NCI-H1092 (cell line): Measurements from ENCODE around the gene SIAH3.
"Not testable (repeated sequence)": the region's sequence is repeated elsewhere in the genome, so short reads cannot be mapped to it uniquely, and the experiment has no call there.

ENCODE experiments used
- DNase-seq: peaks from one replicate; lab custom pipeline; 2025; lab: John Stamatoyannopoulos, UW

Gene SIAH3

DNA sequence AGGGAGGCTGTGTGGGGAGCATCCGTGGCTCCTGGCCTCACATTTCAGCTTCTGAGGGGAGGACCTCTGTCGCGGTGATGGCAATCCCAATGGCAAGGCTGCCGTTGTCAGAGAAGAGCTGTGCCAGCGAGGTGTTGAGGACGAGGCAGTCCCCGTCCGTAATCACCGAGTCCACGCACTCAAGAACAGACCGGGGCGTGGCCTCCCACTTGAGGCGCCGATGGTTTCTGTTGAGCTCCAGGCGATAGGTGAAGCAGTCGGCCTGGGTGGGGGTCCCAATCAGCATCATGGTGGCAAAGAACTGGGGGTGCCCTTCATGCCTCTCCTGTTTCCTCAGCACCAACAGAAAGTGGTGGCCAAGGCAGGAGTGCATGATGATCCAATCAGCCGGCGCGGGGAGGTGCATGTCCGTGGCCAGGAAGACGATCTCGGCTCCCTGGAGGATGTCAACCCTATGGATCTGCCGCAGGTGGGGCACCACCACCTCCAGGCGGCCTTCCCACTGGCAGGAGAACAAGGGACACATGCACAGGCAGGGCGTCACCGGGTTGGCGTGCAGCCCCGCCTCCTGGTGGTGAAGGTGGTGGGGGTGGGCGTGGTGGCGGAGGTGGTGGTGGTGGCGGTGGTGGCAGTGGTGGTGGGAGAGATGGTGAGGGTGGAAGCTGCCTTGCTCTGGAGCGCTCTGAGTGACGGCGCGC, 68.1 kb downstream of the SIAH3 start:
- DNase-seq, result no peak

DNA sequence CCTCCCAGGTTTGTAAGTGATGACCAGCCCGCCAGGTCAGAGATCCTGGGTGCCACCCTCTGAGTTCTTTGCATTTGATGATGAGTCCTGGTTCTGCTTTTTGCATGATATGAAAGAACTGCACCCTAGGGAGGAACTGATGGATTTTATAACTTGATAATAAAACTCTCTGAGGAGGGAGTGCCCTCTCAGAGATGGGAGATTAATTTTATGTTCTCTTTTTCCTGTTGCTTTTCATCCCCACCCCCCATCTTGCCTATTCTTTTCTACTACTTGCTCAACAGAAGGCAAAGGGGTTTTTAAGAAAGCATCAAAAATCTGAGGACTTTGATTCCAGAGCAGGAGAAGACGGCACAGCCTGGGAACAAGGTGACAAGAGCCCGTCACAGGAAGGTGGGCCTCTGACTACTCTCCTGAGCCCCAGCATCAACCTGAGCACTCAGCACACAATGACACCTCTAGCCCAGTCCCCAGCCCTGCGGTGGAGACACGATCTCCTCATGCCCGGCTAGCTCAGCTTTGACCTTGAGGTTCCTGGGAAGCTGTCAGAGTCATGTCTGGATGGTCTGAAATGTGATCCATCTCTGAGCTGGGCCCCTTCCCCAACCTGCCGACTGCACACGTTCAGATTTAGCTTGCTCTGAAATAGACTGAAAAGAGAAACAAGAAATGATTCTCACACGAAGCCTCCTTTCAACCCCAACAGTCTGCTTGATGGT, 69.1 kb downstream of the SIAH3 start:
- no peak for DNase-seq

DNA sequence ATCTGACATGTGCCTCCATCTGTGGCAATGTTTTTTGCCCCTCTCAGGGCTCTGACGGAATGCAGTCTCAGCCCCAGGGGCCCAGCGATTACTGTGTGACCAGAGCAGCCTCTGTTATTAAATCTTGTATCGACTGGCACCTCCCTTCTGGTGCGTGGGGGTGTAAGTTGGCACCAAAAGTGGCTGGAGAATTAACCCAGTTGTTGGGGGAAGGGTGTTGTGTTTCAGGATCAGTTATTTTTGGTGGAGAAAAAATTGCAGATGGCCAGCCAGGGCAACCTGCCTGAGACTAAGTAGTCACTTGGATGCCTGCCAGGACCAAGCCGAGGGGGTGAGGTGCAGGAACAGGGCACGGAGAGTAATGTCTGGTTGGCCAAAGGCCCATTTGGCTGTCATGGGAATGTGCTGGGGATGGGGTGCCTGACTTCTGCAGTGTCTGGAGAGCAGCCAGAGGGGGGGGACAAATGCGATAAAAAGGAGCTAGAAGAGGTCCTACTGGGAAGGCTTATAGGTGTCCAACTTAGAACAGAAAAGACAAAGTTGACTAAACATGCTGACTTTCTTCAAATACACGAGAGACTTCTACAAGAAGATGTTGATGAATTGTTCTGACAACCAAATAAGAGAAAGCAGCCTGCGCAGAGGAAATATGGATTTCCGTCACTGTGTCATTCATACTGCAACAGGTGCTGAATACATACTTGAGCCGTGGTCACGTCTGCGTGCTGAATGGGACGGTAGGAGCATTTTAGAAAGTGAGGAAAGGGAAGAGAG, 69.8 kb downstream of the SIAH3 start:
- peak; percentile 96 for DNase-seq

DNA sequence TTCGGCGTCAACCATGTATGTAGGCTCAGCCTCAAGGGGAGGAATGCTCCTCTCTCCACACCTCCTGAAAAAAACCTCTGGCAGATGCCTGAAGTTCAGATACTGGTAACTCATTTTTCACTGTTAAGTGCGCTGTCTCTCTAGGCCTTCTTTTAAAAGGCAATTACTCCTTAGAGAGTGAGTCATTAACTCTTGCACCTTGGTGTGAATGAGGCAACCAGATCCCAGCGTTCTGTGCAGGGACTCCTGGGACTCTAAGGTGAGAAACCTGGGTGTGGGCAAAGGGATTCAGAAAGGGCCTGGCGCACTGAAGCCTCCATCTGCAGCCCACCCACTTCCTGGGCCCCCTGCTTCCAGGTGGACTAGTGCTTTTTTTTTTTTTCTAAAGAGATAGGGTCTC, 71.7 kb downstream of the SIAH3 start:
- DNase-seq, result no peak

DNA sequence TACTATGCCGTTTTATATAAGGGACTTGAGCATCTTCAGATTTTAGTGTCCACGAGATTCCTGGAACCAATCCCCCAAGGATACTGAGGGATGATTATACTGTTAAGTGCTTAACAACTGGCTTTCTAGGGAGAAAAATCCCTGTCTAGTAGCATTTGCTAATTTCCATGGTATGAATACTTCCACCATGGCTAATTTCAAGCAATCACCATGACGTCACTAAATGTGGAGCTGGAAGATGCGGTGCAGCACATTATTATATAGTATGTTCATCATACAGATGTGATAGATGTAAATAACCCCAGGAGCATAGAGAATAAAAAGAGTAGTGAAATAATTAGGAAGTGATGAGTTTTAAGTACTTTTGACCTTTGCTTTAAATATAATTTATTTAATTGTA, 72.7 kb downstream of the SIAH3 start:
- DNase-seq, result no peak

DNA sequence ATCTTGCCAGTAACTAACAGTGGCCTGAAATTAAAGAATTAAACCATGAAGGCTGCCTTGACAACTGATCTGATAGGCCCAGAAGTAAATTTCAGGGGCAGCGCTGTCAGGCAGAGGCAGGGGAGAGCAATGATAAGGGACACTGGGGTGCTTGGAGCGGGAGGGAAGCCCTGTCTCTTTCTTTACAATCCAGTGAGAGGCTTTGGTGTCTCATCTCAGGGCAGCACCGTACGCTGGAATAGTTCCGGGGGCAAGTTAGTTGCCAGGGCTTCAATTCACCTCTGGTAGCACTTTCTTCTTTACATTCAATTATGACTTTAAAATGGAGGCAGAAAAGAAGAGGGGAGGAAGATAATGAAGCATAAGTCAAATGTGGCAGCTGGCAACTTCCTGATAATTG, 74.8 kb downstream of the SIAH3 start:
- DNase-seq, result no peak

DNA sequence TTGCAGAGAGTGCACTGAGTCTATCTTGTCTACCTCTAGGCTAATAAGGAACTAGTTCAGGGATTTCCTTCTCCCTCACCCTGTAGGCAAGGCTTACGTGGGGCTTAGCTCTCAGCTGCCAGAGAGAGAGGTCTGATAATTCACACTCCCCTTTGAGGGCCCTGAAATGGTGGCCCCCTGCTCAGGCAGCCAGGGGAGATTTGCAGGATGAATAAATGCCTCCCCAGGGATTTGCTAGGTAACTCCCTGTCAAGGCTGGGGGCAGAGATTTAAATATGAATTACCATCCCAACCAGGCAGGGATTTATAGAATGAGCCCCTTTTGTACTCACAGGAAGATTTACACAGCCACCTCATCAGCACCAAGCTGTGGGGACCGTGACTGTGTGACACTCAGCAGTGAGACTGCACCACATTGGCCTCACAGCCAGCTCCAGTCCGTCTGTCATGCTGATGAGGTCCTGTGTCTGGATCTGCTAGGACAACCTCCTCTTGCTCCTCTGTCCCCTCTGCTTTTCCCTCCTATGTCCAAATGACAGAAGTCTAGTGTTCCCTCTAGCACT, 76.1 kb downstream of the SIAH3 start:
- DNase-seq, result no peak

DNA sequence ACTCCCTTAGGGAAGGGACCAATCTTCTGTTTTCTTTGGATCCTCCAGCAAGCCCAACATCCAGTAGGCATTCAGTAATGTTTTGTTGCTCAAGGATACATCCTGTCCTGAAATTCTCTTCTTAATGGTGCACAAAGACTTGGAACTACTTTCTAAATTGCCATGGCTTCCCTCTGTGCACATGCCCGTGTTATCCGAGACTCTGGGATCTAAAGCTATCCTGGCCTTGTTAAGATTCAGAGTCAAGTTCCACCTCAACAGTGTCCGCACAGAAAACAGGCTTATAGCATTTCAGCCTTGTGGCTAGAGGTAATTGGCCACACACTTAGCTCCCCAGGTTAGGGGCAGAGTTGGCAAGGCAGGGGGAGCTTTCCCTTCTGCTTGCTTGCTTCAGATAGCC, 77.6 kb downstream of the SIAH3 start:
- no peak for DNase-seq

DNA sequence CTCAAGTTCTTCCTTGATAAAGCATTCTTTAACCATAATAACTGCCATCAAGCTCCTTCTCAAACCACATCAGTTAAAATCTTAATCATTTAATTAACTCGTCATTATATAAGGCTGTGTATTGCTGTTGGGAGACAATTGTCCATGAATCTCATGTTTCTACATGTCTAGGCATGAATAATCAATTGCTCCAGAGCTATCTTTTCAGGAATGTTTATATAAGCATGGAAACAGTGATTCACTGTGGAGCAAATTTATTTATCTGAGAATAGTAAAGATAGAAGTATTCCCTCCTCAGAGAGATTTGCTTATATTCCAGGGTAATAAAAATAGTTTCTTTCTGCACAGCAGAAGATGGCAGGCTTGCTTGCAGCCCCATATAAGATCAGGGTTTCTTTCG, 78.3 kb downstream of the SIAH3 start:
- no peak for DNase-seq

DNA sequence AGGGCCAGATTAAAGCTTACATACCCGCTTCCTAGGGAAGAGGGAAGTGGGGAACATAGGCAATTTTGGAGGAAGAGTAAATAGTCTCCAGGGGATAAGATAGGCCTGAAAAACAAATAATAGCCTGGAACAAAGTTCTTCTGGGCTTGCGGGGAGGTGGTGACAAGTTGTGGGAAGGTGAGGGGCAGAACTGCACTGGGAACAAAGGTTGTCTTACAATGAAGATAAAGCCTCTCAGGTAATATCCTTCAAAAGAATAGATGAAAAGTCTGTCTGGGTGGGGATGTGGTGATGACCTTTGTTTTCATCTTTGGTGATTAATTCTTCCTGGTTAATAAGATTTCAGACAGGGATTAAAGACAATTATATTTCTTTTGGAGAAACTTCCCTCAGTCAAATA, 80.7 kb downstream of the SIAH3 start:
- DNase-seq, result no peak

DNA sequence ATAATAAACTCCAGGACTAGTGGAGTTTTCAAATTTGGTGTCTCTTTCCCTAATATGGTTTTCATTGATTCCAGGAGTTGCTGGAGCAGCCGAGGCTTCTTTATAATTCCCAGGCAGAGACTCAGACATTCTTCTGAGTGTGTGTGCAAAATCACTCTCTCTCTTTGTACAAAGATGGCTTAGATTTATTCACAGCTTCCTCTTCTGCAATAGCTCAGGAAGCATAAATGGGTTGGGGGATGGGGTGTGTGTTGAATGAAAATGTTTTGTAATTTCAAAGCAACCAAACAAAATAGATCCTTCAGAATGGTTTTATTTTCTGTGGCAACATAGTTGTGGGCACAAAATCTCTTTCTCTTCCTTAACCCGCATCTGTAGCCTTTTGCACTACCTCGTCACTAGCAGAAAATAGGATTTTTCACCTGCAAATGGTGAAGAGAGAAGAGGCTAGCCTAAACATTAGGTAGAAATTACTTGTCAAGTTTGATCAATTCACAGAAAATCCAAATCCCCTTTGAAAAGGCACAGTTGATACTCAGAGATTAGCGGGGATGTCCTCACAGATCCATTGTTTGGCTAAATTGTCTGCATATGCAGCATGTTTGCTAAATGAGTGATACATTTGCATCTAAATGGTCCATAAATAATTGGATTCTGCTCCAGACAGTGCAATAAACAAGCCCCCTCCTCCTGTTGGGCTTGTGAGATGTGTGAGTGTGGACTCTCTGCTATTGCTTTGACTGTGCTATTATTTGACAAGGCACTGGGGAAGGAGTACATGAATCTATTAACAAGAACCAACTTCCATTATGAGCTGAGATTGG, 82.7 kb downstream of the SIAH3 start:
- DNase-seq, result no peak

DNA sequence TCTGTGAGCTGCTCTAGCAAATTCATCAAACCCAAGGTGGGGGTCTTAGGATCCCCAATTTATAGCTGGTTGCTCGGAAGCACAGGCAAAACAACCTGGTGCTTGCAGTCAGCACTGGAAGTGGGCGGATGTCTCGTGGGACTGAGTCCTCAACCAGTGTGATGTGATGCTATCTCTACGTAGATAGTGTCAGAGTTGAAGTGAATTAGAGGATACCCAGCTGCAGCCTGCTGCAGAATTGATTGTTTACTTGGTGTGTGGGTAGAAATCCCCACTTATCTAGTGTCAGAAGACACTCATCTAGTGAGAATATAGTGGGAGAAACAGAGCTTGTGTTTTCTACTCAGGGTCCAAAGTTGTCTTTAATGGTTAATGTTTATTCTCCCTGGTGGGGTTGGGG, 86.1 kb downstream of the SIAH3 start:
- no peak for DNase-seq

DNA sequence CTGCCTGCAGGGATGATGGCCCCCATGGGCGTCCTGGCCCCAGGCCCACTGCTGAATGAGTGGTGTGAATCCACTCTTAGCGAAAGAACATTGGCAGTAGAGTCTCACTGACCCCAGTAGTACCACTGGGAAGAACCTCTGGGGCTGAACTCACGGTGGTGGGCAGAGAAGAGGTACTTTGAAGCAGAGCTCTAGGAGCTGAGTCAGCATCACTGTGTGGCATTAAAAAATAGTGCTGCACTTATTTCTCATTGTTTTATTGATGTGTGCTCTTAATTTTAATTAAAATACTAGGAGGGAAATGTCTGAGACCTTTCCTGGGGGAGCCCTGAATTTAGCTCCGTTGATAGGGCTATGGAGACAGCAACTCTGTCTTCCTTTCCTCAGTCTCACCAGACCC, 88.1 kb downstream of the SIAH3 start:
- DNase-seq, result no peak

DNA sequence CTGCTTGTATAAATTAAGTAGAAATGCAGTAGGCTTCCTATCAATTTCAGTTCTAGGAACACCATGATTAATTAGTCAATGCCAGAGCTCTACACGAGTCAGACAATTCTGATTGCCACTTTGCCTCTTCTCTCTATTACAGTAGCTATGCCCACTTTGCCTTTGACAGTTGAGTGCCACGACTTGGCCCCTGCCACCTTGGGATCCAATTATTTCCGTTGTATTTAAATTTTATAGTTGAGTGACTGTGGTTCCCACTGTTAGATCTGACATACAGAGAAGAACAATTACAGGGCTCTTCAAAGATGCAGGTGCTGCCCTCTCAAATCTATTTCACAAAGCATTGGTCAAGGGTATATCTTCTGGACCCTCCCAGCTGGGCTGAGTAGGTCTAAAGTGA, 94.0 kb downstream of the SIAH3 start:
- not testable (repeated sequence) for DNase-seq

DNA sequence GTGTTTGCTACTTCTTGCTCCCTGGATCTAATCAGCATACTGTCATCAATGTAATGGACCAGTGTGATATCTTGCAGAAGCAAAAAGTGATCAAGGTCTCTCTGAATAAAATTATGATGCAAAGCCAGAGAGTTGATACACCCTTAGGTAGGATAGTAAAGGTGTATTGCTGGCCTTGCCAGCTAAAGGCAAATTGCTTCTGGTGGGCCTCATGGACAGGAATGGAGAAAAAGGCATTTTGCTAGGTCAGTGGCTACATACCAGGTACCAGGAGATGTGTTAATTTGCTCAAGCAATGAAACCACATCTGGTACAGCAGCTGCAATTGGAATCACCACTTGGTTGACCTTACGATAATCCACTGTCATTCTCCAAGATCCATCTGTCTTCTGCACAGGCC, 95.1 kb downstream of the SIAH3 start:
- DNase-seq, result not testable (repeated sequence)

DNA sequence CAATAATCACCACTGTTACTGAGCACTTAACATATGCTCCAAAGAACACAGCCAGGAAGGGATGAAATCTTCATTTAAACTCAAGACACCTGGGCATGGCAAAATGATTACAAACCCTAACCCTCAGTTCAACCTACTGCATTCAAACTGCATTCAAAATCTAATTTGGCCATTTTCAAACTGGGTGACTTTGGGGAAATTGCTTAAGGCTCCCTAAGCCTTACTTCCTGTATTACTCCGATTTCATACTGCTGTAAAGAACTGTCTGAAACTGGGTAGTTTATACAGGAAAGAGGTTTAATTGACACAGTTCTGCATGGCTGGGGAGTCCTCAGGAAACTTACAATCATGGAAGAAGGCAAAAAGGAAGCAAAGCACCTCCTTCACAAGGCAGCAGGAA, 99.0 kb downstream of the SIAH3 start:
- no peak for DNase-seq

DNA sequence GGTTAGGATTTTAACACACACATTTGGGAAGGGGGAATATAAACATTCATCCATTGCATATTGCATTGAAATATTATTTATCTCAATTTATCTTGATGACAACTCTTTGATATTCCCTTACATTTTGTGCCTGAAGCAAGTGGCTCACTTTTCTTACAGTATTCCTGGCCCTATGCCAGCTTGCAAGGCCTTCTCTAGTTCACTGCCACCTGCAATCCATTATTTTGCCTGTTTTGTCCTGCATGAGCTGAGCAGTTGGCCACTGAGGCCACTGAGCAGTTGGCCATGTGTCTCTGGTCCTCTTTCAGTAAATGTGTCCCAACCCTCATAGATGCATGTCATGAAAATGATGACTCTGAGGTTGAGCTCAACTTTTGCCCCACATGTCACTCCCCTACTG, 99.7 kb downstream of the SIAH3 start:
- no peak for DNase-seq

DNA sequence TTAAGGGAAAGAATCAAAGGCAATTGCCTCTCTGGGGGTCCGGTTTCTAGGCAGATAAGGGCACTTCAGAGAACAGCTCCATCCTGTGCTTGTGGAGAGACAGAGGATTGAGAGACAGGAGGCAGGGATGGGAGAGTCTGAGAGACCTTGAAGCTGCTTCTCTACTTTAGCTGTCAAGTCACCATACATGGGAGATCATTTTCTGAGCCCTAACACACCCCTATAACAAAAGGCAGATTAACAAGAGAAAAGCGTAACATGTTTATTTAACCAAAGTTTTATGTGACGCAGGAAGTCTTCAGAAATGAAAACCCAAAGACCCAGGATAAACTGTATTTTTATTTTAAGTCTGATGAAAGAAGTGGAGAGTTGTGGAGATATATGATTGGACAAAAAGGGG, 101.0 kb downstream of the SIAH3 start:
- no peak for DNase-seq

DNA sequence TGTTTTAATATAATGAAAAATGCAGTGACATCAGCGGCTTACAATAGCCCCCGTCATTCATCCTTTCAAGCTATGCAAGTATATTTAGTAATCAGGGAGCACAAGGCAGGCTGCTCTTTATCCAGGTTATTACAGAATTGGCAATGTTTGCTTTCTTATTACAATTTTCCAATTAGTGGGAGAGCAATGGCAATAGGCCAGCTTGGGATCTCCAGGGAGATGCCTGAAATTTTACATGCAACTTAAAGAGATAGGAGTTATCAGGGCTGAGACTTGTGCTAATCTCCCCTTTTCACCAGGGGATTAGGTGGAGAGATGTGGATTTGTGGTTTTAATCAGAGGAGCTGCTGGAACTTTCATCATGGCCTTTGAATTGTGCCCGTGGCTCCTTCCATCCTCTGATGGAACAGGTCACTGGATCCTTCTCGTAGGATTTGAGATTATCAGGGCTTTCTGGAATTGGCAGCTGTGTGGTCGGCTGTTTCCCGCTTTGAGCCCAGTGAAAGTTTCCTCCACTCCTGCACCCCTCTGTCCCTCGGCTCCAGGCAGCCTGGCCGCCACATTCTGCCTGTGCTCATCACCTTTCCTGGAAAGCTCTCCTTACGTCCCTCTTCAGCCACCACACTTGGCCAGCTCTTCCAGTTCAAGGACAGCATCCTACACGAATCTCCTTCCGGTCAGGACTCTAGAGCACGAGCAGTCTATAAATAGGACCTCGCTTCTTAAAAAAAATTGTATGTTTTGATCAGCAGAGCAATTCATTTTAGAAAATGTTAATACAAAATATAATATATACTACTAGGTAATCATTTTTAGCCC, 102.4 kb downstream of the SIAH3 start:
- peak; percentile 28 for DNase-seq

DNA sequence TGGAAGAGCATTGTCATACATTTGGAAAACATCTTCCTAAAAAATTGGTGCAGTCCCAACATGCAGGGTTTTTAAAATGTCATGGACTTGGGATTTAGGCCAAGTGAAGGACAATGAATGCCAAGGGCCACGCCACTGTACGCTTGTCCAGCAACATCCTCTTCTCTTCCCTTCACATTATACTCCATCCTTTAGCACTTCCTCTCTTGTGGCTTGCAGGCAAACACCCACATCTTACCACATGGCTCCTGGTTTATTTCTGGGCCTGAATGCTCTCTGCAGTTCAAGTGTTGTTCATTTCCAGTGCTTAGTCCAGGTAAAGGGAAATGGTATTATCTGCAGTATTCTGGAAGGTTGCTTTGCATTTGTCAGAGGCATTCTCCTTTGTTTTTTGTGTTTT, 104.5 kb downstream of the SIAH3 start:
- no peak for DNase-seq

DNA sequence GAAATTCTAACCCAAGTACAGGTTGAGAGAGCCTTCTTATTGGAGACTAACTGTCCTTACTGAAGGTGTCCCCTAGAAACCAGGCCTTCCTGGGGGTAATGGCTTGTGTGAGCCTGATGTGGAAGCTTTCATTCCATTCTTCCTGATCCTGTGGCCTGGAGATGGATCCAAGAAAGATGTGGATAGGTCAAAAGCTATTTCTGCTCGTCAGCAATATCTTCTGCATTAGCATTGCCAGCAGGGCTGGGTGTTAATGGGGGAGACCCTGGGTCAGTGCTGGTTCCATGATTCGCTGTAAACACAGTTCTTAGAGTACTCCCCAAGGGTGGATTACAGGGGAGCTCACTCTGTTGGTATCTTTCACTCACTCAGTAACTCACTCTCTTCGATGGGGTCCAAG, 106.6 kb downstream of the SIAH3 start:
- no peak for DNase-seq
